Kidney tubule cell (primary cell): ENCODE measurements around the gene HDLBP.

Experiments used
- DNase-seq: peaks from one replicate; pipeline ENCODE4 v3.0.0-alpha.2; 2018; ENCODE audit warnings: low spot score

HDLBP gene

DNA sequence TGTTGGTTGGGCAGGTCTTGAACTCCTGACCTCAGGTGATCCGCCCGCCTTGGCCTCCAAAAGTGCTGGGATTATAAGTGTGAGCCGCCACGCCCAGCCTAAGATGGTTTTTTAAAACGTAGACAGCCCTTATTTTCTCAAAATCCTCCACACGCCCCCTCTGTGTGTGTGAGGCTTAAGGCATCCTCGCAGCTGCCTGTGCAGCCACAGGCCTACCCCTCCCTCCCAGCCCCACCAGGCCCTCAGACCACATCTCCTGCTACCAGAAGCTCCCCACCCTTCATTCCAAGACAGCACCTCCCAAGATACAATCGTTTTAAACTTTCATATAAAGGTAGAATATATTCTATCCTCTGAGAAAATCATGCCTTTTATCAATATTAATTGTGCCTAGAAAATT lies 122.2 kb downstream of the HDLBP start:
- no peak for DNase-seq

DNA sequence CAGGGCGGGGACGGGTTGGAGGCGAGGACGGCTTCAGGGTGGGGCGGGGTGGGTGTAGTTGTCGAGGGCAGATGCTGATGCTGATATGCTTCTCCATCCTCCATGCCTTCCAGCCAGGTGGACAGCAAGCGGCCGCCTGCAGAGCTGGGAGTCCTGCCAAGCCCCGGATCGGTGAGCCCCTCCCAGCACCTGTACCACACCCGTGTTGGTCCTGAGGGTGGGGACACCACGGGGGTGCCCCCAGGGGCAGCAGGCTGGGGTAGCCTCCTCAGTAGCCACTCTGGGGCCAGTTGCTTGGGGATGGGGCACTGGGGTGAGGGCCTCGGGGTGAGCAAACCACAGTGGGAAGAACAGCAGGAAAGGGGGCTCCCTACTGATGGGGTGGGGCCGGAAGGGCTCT lies 124.4 kb downstream of the HDLBP start:
- DNase-seq = no peak

DNA sequence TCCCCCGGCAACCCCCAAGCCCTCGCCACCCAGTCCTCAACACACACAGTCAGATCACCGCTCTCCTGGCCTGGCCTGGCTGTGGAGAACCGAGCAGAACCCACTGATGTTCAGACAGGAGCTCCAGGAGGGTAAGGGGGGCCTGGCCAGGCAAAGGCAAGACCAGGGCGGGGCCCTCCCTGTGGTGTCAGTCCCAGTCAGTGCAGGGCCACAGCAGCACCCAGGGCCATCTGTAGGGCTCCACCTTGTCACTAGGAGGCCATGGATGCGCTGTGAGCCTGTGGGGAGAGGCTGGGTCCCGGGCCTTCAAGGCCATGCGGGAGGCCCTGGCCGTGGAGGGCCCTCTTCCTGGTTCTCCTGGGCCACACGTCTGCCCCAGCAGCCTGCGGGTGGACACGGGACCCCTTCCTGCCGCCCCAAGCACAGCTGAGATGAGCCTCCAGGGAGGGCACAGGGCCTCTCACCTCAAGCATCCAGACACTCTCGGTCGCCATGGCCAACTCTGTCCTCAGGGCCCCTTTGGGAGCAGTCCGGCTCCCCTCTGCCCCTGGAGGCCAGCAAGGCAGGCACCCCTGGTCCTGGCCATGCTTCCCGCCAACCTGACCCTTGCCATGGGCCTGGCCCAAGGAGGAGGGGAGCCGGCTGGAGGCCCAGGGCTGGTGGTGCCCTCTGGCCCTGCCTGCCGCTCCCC lies 125.0 kb downstream of the HDLBP start:
- DNase-seq = no peak

DNA sequence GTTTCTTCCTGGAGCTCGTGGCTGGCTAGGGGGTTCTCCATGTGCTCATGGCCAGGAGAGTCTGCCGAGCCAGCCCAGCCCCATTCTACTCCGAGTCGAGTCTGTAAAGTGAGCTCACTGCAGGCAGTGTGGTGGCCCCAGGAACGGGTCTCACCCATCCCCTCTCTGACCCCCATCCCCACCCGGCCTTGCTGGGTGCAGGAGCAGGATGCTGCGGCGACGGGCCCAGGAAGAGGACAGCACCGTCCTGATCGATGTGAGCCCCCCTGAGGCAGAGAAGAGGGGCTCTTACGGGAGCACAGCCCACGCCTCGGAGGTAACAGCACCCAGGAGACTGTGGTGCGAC lies 125.6 kb downstream of the HDLBP start:
- no peak for DNase-seq

GRCh38 chr2:241189093-241189855 lies 126.2 kb downstream of the HDLBP start:
- no peak for DNase-seq

- no peak for DNase-seq
These were observed 126.9 kb downstream of the HDLBP start, which contains the start of gene ANO7 for GRCh38 chr2:241188361-241189092. TSS of gene ANO7 (plus strand) at chr2:241188677. CDS start at chr2:241190064, 1,387 bp downstream.

- no peak for DNase-seq
These were observed 127.6 kb downstream of the HDLBP start for GRCh38 chr2:241187918-241188234.

DNA sequence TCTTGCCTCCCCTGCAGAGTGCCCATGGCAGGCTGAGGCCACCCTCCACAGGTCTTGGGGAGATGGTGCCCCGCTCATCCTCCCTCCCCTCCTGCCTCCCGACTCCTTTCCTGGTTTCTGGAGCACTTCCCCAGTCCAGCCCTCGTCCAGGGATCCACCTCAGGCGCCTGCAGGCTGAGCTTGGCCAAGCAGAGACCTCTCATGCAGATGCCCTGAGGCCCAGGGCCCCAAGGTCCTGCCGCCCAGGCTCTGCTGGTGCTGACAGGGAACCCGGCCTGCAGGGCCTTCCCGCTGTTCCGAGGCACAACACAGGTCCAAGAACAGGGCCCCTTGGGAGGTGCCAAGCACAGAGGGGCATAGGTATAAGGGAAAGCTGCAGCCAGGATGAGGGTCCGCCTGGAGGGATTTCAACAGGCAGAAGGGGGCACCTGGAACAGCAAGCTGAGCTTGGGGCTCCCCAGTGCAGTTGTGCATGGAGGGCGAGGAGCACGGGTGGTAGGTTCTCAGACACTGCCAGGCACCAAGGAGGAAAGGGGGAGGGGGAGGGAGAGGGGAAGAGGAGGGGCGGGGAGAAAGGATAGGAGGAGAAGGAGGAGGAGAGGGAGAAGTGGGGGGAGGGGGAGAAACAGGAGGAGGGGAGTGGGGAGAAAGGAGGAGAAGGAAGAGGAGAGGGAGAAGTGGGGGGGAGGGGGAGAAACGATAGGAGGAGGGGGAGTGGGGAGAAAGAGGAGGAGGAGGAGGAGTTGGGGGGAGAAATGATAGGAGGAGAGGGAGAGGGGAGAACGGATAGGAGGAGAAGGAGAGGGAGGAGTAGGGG lies 128.2 kb downstream of the HDLBP start:
- DNase-seq = no peak

DNA sequence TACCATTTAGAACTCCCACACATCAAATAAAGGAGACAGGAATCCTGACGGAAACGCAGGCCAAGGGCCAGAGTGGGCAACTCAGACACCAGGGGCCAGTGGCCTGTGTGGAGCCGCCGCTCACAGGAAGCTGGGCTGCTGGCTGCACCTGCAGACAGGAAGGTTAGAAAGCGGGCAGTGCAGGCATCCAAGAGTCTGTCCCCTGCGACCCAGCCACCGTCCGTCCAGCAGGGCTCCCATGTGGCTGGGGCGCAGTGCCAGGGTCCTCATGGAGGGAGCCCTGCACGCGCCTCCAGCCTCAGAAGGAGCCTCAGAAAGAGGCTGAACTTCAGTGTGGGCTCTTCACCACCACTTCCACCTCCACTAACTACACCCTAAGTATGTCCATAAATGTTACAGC lies 129.5 kb downstream of the HDLBP start:
- no peak for DNase-seq

DNA sequence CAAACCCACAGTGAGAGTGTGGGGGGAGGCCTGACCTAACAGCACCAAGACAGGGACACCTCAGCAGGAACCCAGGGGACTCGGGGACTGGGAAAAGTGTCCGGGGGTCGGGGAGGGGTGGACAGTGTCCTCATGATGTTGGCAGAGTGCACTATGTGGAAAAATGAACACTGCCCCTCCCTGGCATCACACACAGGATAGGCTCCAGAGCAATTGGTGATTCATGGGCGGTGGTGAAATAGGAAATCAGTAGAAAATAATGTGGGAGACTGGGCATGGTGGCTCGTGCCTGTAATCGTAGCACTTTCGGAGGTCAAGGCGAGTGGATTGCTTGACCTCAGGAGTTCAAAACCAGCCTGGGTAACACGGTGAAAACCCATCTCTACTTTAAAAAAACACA lies 130.6 kb downstream of the HDLBP start:
- no peak for DNase-seq

GRCh38 chr2:241183221-241183620 lies 132.3 kb downstream of the HDLBP start:
- DNase-seq = no peak

DNA sequence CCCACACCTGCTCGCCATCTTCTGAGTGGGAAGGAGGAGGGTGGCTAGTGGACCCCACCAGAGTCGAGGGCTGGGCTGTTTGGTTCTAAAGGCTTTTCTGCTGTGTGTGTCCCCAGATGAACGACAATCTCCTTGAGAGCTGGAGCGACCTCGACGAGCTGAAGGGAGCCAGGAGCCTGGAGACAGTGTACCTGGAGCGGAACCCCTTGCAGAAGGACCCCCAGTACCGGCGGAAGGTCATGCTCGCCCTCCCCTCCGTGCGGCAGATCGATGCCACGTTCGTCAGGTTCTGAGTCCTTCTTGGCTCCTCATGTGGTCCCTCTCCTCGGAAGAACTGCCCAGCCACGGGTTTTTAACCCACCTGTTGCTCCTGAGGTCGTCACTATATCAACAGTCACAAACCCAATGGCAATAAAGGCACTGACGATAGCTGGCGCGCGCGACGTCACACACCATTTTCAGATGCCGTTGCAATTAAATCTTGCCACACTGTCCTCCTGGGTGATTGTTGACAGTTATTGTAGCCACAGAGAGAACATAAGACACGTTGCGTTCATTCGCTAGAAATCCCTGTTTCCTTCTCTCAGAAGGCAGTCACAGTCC lies 132.8 kb downstream of the HDLBP start:
- no peak for DNase-seq

GRCh38 chr2:241182126-241182525 lies 133.3 kb downstream of the HDLBP start:
- DNase-seq = no peak

- no peak for DNase-seq
These were observed 135.0 kb downstream of the HDLBP start for GRCh38 chr2:241180495-241180894.

DNA sequence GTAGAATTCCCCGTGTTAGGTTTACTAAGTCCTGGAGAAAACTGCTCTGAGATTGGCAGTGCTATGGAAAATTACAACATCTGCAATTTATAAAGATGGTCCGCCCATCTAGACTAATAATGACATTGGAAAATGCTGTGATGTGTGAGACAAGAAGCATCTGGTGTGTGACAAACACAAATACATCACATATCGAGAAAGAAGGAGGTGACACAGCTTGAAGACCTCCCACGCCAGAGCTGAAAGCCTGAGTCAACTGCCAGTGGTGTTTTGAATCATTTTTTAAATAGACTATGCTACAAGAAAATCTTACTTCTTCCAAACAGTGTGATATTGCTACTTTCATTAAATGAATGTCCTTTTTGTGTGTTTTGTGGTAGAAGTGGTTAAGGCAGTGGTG lies 135.6 kb downstream of the HDLBP start:
- DNase-seq = no peak

- no peak for DNase-seq
These were observed 136.5 kb downstream of the HDLBP start for GRCh38 chr2:241178961-241179360.

DNA sequence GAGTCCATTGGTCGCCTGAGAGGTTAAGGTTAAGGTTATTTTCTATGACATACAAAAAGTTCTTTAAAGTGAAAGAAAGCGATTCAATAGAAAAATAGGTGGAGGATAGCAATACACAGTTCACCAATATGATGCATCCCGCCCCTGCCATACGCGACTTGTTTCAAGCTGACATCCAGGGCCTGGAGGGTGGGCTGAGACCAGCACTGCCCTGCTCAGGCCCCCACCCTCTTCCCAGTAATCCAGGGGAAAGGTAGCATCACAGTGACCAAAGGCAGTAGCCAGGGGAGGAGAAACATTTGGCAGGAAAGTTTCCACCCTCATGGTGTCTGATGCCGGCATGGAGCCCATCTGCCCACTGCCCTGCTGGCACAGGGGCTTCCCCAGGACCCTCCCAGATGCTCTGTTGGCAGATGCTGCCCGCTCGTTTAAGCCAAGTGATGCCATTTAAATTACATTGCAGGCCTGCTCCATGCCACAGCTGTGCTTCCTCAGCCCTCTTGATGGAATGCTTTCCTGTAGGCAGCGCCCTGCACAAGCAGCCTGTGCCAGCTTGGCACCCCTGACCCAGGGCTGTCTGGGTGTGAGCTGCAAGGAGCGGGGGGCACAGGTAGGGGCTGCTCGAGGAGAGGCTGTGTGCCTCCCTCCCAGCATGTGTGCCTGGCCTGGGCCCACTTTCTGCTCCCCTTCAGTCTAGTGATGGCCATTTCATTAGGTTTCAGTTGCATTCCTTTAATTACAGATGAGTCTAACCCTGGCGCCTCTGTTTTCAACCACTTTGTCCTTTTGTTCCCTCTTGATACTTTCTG lies 137.7 kb downstream of the HDLBP start:
- no peak for DNase-seq
